GM06990 (cell line): ENCODE data around the gene IQSEC1.

Experiments
- DNase-seq: peaks from one replicate; pipeline ENCODE4 v3.0.0-alpha.2; 2011; ENCODE audit not compliant: insufficient read length; ENCODE audit errors: extremely low read depth
- H3K27me3 ChIP-seq: replicated peaks from 2 replicates; pipeline ENCODE4 v1.6.0; 2011; ENCODE audit warnings: low read length; ENCODE audit not compliant: control insufficient read depth, insufficient read depth
- H3K36me3 ChIP-seq: 2 replicates; pipeline ENCODE4 v1.5.1; 2011; ENCODE audit warnings: low read length; ENCODE audit not compliant: control insufficient read depth, insufficient read depth
- H3K4me3 ChIP-seq: replicated peaks from 2 replicates; pipeline ENCODE4 v1.5.1; 2011; ENCODE audit warnings: low read depth, mild to moderate bottlenecking, control low read depth, low read length
- CTCF ChIP-seq: IDR thresholded peaks from 2 replicates; pipeline ENCODE4 v1.5.1; 2011; ENCODE audit warnings: low read length, control low read depth, mild to moderate bottlenecking, inconsistent platforms; ENCODE audit not compliant: insufficient read depth, poor library complexity, severe bottlenecking

IQSEC1 gene

GRCh38 chr3:12935861-12936830 is 137.1 kb downstream of the IQSEC1 start:
- Histone ChIP-seq H3K4me3 (no peak overlapping the region), H3K36me3 (peaks cover 67% of the 10 kb centered on the region), H3K27me3 (no peaks in the 10 kb centered on the region)
- DNase-seq, result no peak
- TF ChIP-seq CTCF, result no peak

GRCh38 chr3:12935023-12935860 is 138.0 kb downstream of the IQSEC1 start:
- no peak for DNase-seq
- Histone ChIP-seq H3K4me3 (no peak overlapping the region), H3K27me3 (no peaks in the 10 kb centered on the region), H3K36me3 (peaks cover 66% of the 10 kb centered on the region)
- TF ChIP-seq CTCF, result no peak

GRCh38 chr3:12934431-12934830 is 138.8 kb downstream of the IQSEC1 start:
- Histone ChIP-seq H3K36me3 (peaks cover 67% of the 10 kb centered on the region), H3K27me3 (no peaks in the 10 kb centered on the region), H3K4me3 (no peak overlapping the region)
- DNase-seq, result no peak
- TF ChIP-seq CTCF, result no peak

- DNase-seq, result no peak
- Histone ChIP-seq H3K36me3 (peaks cover 65% of the 10 kb centered on the region), H3K4me3 (no peak overlapping the region), H3K27me3 (no peaks in the 10 kb centered on the region)
- no peak for TF ChIP-seq CTCF
Observed at GRCh38 chr3:12933901-12934300, 139.3 kb downstream of the IQSEC1 start.

- Histone ChIP-seq H3K4me3 (no peak overlapping the region), H3K27me3 (no peaks in the 10 kb centered on the region), H3K36me3 (peaks cover 59% of the 10 kb centered on the region)
- no peak for DNase-seq
- TF ChIP-seq CTCF, result no peak
Observed at GRCh38 chr3:12932754-12933153, 140.5 kb downstream of the IQSEC1 start.
